SH-SY5Y (cell line): ENCODE results near the gene RAP1GAP2.

ENCODE experiments used
- GATA2 ChIP-seq: IDR thresholded peaks from 2 replicates; pipeline ENCODE4 v1.6.1; 2011; ENCODE audit warnings: mild to moderate bottlenecking, low read depth, low read length
- GATA3 ChIP-seq: IDR thresholded peaks from 2 replicates; pipeline ENCODE4 v1.6.1; 2011; ENCODE audit warnings: low read depth, mild to moderate bottlenecking, low read length, moderate library complexity

DNA sequence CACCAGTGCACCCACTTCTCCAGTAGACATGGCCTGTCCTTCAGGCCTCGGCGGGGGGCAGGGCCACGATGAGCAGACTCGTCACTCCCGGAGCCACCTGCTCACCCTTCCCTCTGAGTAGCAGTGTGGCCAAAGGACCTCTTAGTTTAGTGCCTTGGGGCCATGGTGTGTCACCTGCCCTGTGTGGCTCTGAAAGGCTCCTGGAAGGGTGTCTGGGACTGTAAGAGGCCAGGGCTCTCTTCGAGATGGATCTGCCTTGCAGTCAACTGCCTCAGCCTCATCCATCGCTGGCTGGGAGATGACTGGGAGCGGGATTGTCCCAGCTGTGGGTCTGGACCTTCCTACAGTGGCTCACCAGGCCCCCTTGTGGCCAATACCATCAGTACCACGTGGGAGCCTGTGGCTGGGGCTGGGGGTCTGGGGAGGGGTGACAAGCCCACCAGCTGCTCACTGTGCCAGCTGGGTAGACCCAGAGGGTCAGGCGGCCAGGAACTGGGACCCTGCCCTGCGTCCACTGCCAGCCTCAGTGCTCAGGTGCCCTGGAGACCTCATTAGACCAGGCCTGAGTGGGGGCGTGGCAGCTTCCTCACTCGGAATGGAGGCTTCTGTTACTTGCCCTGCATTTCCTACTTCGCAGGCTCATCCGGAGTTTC is 133.8 kb downstream of the RAP1GAP2 start:
- no peak for TF ChIP-seq GATA2
- no peak for TF ChIP-seq GATA3
